GM12878 (cell line): ENCODE data around the gene HCCS. TPM values are rescaled to one million over a fixed set of nuclear protein-coding genes. Genes with fewer than 3 reads are reported as not detected.

Source experiments
- ATAC-seq: fragments of 200-7000 bp; cut with Tn5 transposase; 3 replicates; pipeline ENCODE4 v1.9.1; 2020; ENCODE audit warnings: mild to moderate bottlenecking, moderate library complexity
- BruUV-seq: library from RNA; stranded (reverse); fragments of 400-500 nt; replicated peaks from 2 replicates; lab custom pipeline; 2021; lab: Mats Ljungman, UMichigan
- CTCF ChIA-PET: fragments of 300-600 bp; sonication (Branson Sonifier 250); formaldehyde crosslinking; extraction: SDS; loops from one replicate; lab custom pipeline; 2021; ENCODE audit warnings: inconsistent platforms; lab: Yijun Ruan, JAX
- POLR2A ChIA-PET: fragments of 350-600 bp; formaldehyde crosslinking; extraction: SDS; loops from one replicate; lab custom pipeline; 2021; ENCODE audit warnings: inconsistent platforms; lab: Charles Lee
- RAD21 ChIA-PET: fragments of 300-600 bp; sonication (Branson Sonifier 250); formaldehyde crosslinking; loops from one replicate; lab custom pipeline; 2023; ENCODE audit warnings: antibody characterized with exemption; ENCODE audit not compliant: unreplicated experiment; lab: Charles Lee
- SMC1A ChIA-PET: fragments of 300-600 bp; sonication (Branson Sonifier 250); formaldehyde crosslinking; loops from one replicate; lab custom pipeline; 2023; ENCODE audit not compliant: unreplicated experiment, uncharacterized antibody; lab: Charles Lee
- DNase-seq: peaks from one replicate; pipeline ENCODE4 v3.0.0-alpha.2; 2011; ENCODE audit warnings: low read depth, low spot score
- FAIRE-seq: peaks from 3 replicates; lab custom pipeline; 2011; peaks lifted over from hg19 to GRCh38; lab: Jason Lieb, UNC
- H2AFZ ChIP-seq: 2 replicates; pipeline ENCODE4 v1.6.0; 2011; ENCODE audit warnings: low read depth, low read length, control low read depth; ENCODE audit not compliant: control insufficient read depth
- H3K27ac ChIP-seq: 2 replicates; pipeline ENCODE4 v1.5.1; 2011; ENCODE audit warnings: control low read depth; ENCODE audit not compliant: control insufficient read depth, insufficient read depth
- H3K27me3 ChIP-seq, 2 experiments: replicated peaks in 1 of 2; 2 replicates each; pipeline versions ENCODE4 v1.6.0 to v1.6.1; 2011; ENCODE audit warnings: low read length in 1 of 2; ENCODE audit not compliant: control insufficient read depth in 2 of 2, insufficient read depth in 2 of 2
- H3K36me3 ChIP-seq, 2 experiments: 2 replicates each; pipeline ENCODE4 v1.5.1; 2011; ENCODE audit warnings: low read length in 1 of 2; ENCODE audit not compliant: control insufficient read depth in 2 of 2, insufficient read depth in 2 of 2
- H3K4me1 ChIP-seq: 2 replicates; pipeline ENCODE4 v1.6.1; 2011; ENCODE audit warnings: mild to moderate bottlenecking, low read length, moderate library complexity, mixed read lengths; ENCODE audit not compliant: control insufficient read depth, insufficient read depth
- H3K4me2 ChIP-seq: 2 replicates; pipeline ENCODE4 v1.6.0; 2011; ENCODE audit warnings: control low read depth; ENCODE audit not compliant: control insufficient read depth, insufficient read depth
- H3K4me3 ChIP-seq: fragments of 200-600 bp; sonication (generic); 2 replicates; pipeline ENCODE4 v1.5.1; 2016
- H3K79me2 ChIP-seq: 2 replicates; pipeline ENCODE4 v1.6.0; 2011; ENCODE audit warnings: low read length; ENCODE audit not compliant: control insufficient read depth, insufficient read depth
- H3K9ac ChIP-seq: 2 replicates; pipeline ENCODE4 v1.8.0; 2011; ENCODE audit warnings: low read length, control low read depth, mixed read lengths; ENCODE audit not compliant: control insufficient read depth, insufficient read depth
- H3K9me3 ChIP-seq: replicated peaks from 3 replicates; pipeline ENCODE4 v1.5.1; 2011; ENCODE audit warnings: mild to moderate bottlenecking, low read length; ENCODE audit not compliant: control insufficient read depth, insufficient read depth
- H4K20me1 ChIP-seq: 2 replicates; pipeline ENCODE4 v1.6.0; 2011; ENCODE audit not compliant: control insufficient read depth, insufficient read depth
- BMI1 ChIP-seq: fragments of 450-650 bp; IDR thresholded peaks from 2 replicates; pipeline ENCODE4 v1.6.1; 2016; ENCODE audit warnings: mild to moderate bottlenecking, moderate library complexity, borderline replicate concordance
- CEBPB ChIP-seq, 2 experiments: fragments of 150-350 bp in 1 of 2; IDR thresholded peaks; 2 replicates each; pipeline ENCODE4 v1.6.1; 2012 to 2014; ENCODE audit warnings: low read depth in 2 of 2, low read length in 2 of 2, borderline replicate concordance in 1 of 2, inconsistent platforms in 1 of 2
- EGR1 ChIP-seq, 2 experiments: IDR thresholded peaks; 1 replicate in 1 of 2; 2 replicates in 1 of 2; pipeline ENCODE4 v1.6.1; 2011 to 2012; ENCODE audit warnings: low read depth in 2 of 2, low read length in 2 of 2, borderline replicate concordance in 1 of 2, mild to moderate bottlenecking in 1 of 2, moderate library complexity in 1 of 2
- HCFC1 ChIP-seq: fragments of 150-350 bp; IDR thresholded peaks from 2 replicates; pipeline ENCODE4 v1.6.1; 2014; ENCODE audit warnings: low read length
- NFIC ChIP-seq: IDR thresholded peaks from 2 replicates; pipeline ENCODE4 v1.6.1; 2012; ENCODE audit warnings: low read depth, mild to moderate bottlenecking, inconsistent platforms, low read length, moderate library complexity
- NFXL1 ChIP-seq: fragments of 450-650 bp; IDR thresholded peaks from 2 replicates; pipeline ENCODE4 v1.6.1; 2017; ENCODE audit warnings: antibody characterized with exemption, mild to moderate bottlenecking, borderline replicate concordance
- NR2C2 ChIP-seq: IDR thresholded peaks from 2 replicates; pipeline ENCODE4 v1.6.1; 2011; ENCODE audit warnings: borderline replicate concordance, low read depth; ENCODE audit not compliant: control insufficient read depth, insufficient read length
- POLR2A ChIP-seq: IDR thresholded peaks from 2 replicates; pipeline ENCODE4 v1.6.1; 2011; ENCODE audit warnings: low read depth, mild to moderate bottlenecking, low read length
- SMAD1 ChIP-seq: fragments of 450-650 bp; IDR thresholded peaks from 2 replicates; pipeline ENCODE4 v1.6.1; 2018; ENCODE audit warnings: mild to moderate bottlenecking, low read depth; ENCODE audit not compliant: partially characterized antibody
- SP1 ChIP-seq: IDR thresholded peaks from one replicate; pipeline ENCODE4 v1.6.1; 2011; ENCODE audit warnings: low read depth, low read length
- SUZ12 ChIP-seq: fragments of 200-600 bp; sonication (generic); IDR thresholded peaks from one replicate; pipeline ENCODE4 v1.6.1; 2018; ENCODE audit warnings: antibody characterized with exemption, mild to moderate bottlenecking; ENCODE audit not compliant: unreplicated experiment
- WGBS: methylation state at CpG from one replicate; pipeline ENCODE4 v1.1.6; 2016; ENCODE audit warnings: low lambda C conversion rate; ENCODE audit not compliant: insufficient replicate concordance, insufficient coverage; ENCODE audit errors: missing lambda C conversion rate; 5-methylcytosine and 5-hydroxymethylcytosine counted together
- in situ Hi-C: fragments of 300-500 bp; cut with MboI; formaldehyde crosslinking; loops from 9 replicates; pipeline ENCODE4 v1.14.3; 2018; ENCODE audit warnings: mixed read lengths
- intact Hi-C: fragments of 100-400 bp; cut with micrococcal nuclease; formaldehyde crosslinking; loops from one replicate; pipeline ENCODE4 v1.14.2; 2022; ENCODE audit not compliant: unreplicated experiment
- polyA plus RNA-seq, 11 experiments: library from polyadenylated mRNA; depleted of rRNA in 4 of 11; unstranded in 6 of 11; stranded (reverse) in 5 of 11; fragments of >200 nt; fragmentation: Nextera tagmentation in 4 of 11; fragmentation: Illumina TruSeq in 1 of 11; extraction: Ambion mirVana in 4 of 11; extraction: Trizol in 1 of 11; gene quantifications; 1 replicate in 1 of 11; 2 replicates in 10 of 11; pipeline versions ENCODE4 v1.2.1 to v1.2.3, GENCODE V29; 2011 to 2016; ENCODE audit warnings: inconsistent platforms in 2 of 11, missing spikeins in 2 of 11, low read depth in 1 of 11
- total RNA-seq, 4 experiments: library from RNA; depleted of rRNA in 3 of 4; stranded (reverse); fragments of >200 nt in 3 of 4; fragmentation: Illumina TruSeq in 1 of 4; extraction: Trizol in 1 of 4; gene quantifications; 2 replicates each; pipeline versions ENCODE4 v1.2.1 to v1.2.3, GENCODE V29; 2013 to 2021
- TF ChIP-seq, protein P1 (sequence below), 3 experiments: IDR thresholded peaks in 2 of 3; conservative IDR thresholded peaks in 1 of 3; 2 replicates each; pipeline ENCODE4 v1.5.1; 2011; ENCODE audit warnings: low read depth in 3 of 3, low read length in 3 of 3, mild to moderate bottlenecking in 3 of 3, control low read depth in 2 of 3, moderate library complexity in 2 of 3, inconsistent platforms in 1 of 3, mixed read lengths in 1 of 3; ENCODE audit not compliant: control insufficient read depth in 2 of 3, insufficient read depth in 1 of 3; ENCODE audit errors: extremely low read depth in 1 of 3
- TF ChIP-seq, protein P2 (sequence below): IDR thresholded peaks from 2 replicates; pipeline ENCODE4 v1.6.1; 2011; ENCODE audit warnings: mild to moderate bottlenecking, low read depth, low read length, moderate library complexity; ENCODE audit not compliant: insufficient replicate concordance
- TF ChIP-seq, protein P3 (sequence below): fragments of 450-650 bp; IDR thresholded peaks from 2 replicates; pipeline ENCODE4 v1.6.1; 2017; ENCODE audit warnings: mild to moderate bottlenecking, moderate library complexity

The HCCS gene
- total and polyA plus RNA-seq, 10 of the 15 experiments (the other 5 are each of a cell fraction or from before 2014, with no cell fraction given), result 11.8 to 69.6 (median 36.9) TPM

DNA sequence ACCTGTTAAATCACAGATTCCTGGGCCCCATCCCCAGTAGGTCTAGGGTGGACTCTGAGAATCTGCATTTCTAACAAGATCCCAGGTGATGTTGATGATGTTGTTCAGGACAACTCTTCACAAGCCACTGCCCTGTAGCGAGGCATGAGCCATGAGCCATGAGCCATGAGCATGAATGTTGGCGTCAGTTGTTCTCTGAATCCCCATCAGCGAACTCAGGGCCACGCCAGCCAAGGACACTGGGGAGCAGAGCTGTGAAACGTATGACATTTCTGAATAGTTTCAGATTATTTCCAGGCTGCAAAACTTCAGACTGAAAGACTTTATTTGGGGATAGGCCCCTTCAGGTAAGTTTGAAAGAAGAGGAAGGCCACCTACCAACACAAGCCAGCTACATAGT is 46.9 kb upstream of the HCCS start:
- in situ Hi-C loops, result no loop called here
- intact Hi-C loops, result no loop called here
- Histone ChIP-seq H3K36me3 (no peaks in the 10 kb centered on the region), H3K9me3 (no peaks in the 10 kb centered on the region), H3K79me2 (no peaks in the 10 kb centered on the region)
- SMC1A ChIA-PET, result no interaction called here
- 69% methylated on average over 5 of the region's 5 CpGs for WGBS
- RAD21 ChIA-PET, result no interaction called here
- POLR2A ChIA-PET, result no interaction called here
- TF ChIP-seq CEBPB (IDR thresholded peaks at IDR 0.05; ENCODE audit: borderline replicate concordance in 1 of 2, low read depth in 2 of 2, low read length in 2 of 2) (no peak), SUZ12 (no peak), POLR2A (no peak), HCFC1 (no peak), NFXL1 (no peak), EGR1 (IDR thresholded peaks at IDR 0.05; ENCODE audit: borderline replicate concordance in 1 of 2, low read depth in 2 of 2, low read length in 2 of 2) (no peak), SMAD1 (no peak), NR2C2 (no peak), BMI1 (no peak), SP1 (no peak), NFIC (no peak)
- TF ChIP-seq, protein P1, sequence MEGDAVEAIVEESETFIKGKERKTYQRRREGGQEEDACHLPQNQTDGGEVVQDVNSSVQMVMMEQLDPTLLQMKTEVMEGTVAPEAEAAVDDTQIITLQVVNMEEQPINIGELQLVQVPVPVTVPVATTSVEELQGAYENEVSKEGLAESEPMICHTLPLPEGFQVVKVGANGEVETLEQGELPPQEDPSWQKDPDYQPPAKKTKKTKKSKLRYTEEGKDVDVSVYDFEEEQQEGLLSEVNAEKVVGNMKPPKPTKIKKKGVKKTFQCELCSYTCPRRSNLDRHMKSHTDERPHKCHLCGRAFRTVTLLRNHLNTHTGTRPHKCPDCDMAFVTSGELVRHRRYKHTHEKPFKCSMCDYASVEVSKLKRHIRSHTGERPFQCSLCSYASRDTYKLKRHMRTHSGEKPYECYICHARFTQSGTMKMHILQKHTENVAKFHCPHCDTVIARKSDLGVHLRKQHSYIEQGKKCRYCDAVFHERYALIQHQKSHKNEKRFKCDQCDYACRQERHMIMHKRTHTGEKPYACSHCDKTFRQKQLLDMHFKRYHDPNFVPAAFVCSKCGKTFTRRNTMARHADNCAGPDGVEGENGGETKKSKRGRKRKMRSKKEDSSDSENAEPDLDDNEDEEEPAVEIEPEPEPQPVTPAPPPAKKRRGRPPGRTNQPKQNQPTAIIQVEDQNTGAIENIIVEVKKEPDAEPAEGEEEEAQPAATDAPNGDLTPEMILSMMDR (IDR thresholded peaks at IDR 0.05 in 2 of 3, conservative IDR thresholded peaks at IDR 0.05 in 1 of 3; ENCODE audit: control insufficient read depth in 2 of 3, extremely low read depth in 1 of 3, insufficient read depth in 1 of 3, low read depth in 3 of 3, low read length in 3 of 3), result no peak
- TF ChIP-seq, protein P2, sequence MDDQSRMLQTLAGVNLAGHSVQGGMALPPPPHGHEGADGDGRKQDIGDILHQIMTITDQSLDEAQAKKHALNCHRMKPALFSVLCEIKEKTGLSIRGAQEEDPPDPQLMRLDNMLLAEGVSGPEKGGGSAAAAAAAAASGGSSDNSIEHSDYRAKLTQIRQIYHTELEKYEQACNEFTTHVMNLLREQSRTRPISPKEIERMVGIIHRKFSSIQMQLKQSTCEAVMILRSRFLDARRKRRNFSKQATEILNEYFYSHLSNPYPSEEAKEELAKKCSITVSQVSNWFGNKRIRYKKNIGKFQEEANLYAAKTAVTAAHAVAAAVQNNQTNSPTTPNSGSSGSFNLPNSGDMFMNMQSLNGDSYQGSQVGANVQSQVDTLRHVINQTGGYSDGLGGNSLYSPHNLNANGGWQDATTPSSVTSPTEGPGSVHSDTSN, result no peak
- TF ChIP-seq, protein P3, sequence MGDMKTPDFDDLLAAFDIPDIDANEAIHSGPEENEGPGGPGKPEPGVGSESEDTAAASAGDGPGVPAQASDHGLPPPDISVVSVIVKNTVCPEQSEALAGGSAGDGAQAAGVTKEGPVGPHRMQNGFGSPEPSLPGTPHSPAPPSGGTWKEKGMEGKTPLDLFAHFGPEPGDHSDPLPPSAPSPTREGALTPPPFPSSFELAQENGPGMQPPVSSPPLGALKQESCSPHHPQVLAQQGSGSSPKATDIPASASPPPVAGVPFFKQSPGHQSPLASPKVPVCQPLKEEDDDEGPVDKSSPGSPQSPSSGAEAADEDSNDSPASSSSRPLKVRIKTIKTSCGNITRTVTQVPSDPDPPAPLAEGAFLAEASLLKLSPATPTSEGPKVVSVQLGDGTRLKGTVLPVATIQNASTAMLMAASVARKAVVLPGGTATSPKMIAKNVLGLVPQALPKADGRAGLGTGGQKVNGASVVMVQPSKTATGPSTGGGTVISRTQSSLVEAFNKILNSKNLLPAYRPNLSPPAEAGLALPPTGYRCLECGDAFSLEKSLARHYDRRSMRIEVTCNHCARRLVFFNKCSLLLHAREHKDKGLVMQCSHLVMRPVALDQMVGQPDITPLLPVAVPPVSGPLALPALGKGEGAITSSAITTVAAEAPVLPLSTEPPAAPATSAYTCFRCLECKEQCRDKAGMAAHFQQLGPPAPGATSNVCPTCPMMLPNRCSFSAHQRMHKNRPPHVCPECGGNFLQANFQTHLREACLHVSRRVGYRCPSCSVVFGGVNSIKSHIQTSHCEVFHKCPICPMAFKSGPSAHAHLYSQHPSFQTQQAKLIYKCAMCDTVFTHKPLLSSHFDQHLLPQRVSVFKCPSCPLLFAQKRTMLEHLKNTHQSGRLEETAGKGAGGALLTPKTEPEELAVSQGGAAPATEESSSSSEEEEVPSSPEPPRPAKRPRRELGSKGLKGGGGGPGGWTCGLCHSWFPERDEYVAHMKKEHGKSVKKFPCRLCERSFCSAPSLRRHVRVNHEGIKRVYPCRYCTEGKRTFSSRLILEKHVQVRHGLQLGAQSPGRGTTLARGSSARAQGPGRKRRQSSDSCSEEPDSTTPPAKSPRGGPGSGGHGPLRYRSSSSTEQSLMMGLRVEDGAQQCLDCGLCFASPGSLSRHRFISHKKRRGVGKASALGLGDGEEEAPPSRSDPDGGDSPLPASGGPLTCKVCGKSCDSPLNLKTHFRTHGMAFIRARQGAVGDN, result no peak
- TF ChIP-seq, all 136 proteins: peak for 0
- DNase-seq (no peak), ATAC-seq (no peak), FAIRE-seq (no peak)
- H3K4me1 ChIP-seq, result no peaks in the 10 kb centered on the region
- no peak overlapping the region for H2AFZ ChIP-seq
- H3K9ac ChIP-seq, result no peak overlapping the region
- no TSS peak for BruUV-seq
- no peak overlapping the region for H3K4me3 ChIP-seq
- H4K20me1 ChIP-seq, result no peaks in the 10 kb centered on the region
- no peak overlapping the region for H3K4me2 ChIP-seq
- no peaks in the 10 kb centered on the region for H3K27me3 ChIP-seq
- CTCF ChIA-PET, result no interaction called here
- no peak overlapping the region for H3K27ac ChIP-seq
